GM12878 (cell line): ENCODE measurements around the gene MOB2. TPM values are rescaled to one million over a fixed set of nuclear protein-coding genes. Genes with fewer than 3 reads are reported as not detected.

Experiments used
- ATF7 ChIP-seq: fragments of 450-650 bp; IDR thresholded peaks from 2 replicates; pipeline ENCODE4 v1.6.1; 2016; ENCODE audit warnings: low read depth, mild to moderate bottlenecking
- CUX1 ChIP-seq: IDR thresholded peaks from 2 replicates; pipeline ENCODE4 v1.6.1; 2012; ENCODE audit warnings: improper control_type of control experiment, low read depth, low read length; ENCODE audit not compliant: insufficient replicate concordance
- NR2C2 ChIP-seq: IDR thresholded peaks from 2 replicates; pipeline ENCODE4 v1.6.1; 2011; ENCODE audit warnings: borderline replicate concordance, low read depth; ENCODE audit not compliant: control insufficient read depth, insufficient read length
- RB1 ChIP-seq: fragments of 450-650 bp; formaldehyde crosslinking; IDR thresholded peaks from 2 replicates; pipeline ENCODE4 v1.6.1; 2017; ENCODE audit warnings: mild to moderate bottlenecking, borderline replicate concordance
- ZNF384 ChIP-seq: IDR thresholded peaks from 2 replicates; pipeline ENCODE4 v1.6.1; 2012; ENCODE audit warnings: low read depth, mild to moderate bottlenecking, low read length, improper control_type of control experiment, borderline replicate concordance
- polyA plus RNA-seq, 11 experiments: library from polyadenylated mRNA; depleted of rRNA in 4 of 11; unstranded in 6 of 11; stranded (reverse) in 5 of 11; fragments of >200 nt; fragmentation: Nextera tagmentation in 4 of 11; fragmentation: Illumina TruSeq in 1 of 11; extraction: Ambion mirVana in 4 of 11; extraction: Trizol in 1 of 11; gene quantifications; 1 replicate in 1 of 11; 2 replicates in 10 of 11; pipeline versions ENCODE4 v1.2.1 to v1.2.3, GENCODE V29; 2011 to 2016; ENCODE audit warnings: inconsistent platforms in 2 of 11, missing spikeins in 2 of 11, low read depth in 1 of 11
- total RNA-seq, 4 experiments: library from RNA; depleted of rRNA in 3 of 4; stranded (reverse); fragments of >200 nt in 3 of 4; fragmentation: Illumina TruSeq in 1 of 4; extraction: Trizol in 1 of 4; gene quantifications; 2 replicates each; pipeline versions ENCODE4 v1.2.1 to v1.2.3, GENCODE V29; 2013 to 2021
- TF ChIP-seq, protein P1 (sequence below): fragments of 150-350 bp; IDR thresholded peaks from 2 replicates; pipeline ENCODE4 v1.6.1; 2016; ENCODE audit warnings: low read depth, low read length
- TF ChIP-seq, protein P2 (sequence below): IDR thresholded peaks from 2 replicates; pipeline ENCODE4 v1.6.1; 2011; ENCODE audit warnings: mild to moderate bottlenecking, low read depth, low read length, moderate library complexity; ENCODE audit not compliant: insufficient replicate concordance

MOB2 gene
- total and polyA plus RNA-seq, 10 of the 15 experiments (the other 5 are each of a cell fraction or from before 2014, with no cell fraction given) = 0.10 to 34.6 (median 15.5) TPM

DNA sequence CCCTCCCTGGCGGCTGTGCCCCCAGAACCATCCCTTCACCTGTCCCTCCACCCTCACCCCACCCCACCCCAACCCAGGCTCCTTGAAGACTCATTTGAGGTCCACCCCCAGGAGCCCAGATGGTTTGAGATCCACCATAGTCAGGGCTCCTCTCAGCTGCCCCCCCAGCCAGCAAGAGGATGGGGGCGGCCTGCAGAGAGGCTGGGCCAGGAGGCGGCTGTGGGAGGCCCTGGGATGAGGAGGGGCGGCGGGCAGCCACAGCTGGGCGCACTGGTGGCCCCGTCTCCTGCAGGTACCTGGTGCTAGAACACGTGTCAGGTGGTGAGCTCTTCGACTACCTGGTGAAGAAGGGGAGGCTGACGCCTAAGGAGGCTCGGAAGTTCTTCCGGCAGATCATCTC is 46.1 kb downstream of the MOB2 start (continued):
- TF ChIP-seq, protein P1, sequence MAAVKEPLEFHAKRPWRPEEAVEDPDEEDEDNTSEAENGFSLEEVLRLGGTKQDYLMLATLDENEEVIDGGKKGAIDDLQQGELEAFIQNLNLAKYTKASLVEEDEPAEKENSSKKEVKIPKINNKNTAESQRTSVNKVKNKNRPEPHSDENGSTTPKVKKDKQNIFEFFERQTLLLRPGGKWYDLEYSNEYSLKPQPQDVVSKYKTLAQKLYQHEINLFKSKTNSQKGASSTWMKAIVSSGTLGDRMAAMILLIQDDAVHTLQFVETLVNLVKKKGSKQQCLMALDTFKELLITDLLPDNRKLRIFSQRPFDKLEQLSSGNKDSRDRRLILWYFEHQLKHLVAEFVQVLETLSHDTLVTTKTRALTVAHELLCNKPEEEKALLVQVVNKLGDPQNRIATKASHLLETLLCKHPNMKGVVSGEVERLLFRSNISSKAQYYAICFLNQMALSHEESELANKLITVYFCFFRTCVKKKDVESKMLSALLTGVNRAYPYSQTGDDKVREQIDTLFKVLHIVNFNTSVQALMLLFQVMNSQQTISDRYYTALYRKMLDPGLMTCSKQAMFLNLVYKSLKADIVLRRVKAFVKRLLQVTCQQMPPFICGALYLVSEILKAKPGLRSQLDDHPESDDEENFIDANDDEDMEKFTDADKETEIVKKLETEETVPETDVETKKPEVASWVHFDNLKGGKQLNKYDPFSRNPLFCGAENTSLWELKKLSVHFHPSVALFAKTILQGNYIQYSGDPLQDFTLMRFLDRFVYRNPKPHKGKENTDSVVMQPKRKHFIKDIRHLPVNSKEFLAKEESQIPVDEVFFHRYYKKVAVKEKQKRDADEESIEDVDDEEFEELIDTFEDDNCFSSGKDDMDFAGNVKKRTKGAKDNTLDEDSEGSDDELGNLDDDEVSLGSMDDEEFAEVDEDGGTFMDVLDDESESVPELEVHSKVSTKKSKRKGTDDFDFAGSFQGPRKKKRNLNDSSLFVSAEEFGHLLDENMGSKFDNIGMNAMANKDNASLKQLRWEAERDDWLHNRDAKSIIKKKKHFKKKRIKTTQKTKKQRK = no peak
- no peak for TF ChIP-seq ZNF384
- no peak for TF ChIP-seq NR2C2
- TF ChIP-seq RB1 = no peak
- TF ChIP-seq CUX1 = no peak
- no peak for TF ChIP-seq ATF7
- TF ChIP-seq, protein P2, sequence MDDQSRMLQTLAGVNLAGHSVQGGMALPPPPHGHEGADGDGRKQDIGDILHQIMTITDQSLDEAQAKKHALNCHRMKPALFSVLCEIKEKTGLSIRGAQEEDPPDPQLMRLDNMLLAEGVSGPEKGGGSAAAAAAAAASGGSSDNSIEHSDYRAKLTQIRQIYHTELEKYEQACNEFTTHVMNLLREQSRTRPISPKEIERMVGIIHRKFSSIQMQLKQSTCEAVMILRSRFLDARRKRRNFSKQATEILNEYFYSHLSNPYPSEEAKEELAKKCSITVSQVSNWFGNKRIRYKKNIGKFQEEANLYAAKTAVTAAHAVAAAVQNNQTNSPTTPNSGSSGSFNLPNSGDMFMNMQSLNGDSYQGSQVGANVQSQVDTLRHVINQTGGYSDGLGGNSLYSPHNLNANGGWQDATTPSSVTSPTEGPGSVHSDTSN = no peak
